Sigmoid colon (tissue), 4 donors: ENCODE data around the gene SSTR1.

Experiments used
- EP300 ChIP-seq, 4 donors: sonication (generic); formaldehyde crosslinking; IDR thresholded peaks; one replicate each; pipeline ENCODE4 v1.6.1; 2017; ENCODE audit warnings: antibody characterized with exemption in 4 of 4
- POLR2A ChIP-seq, 2 donors: fragments of 450-650 bp; IDR thresholded peaks; one replicate each; pipeline ENCODE4 v1.6.1; 2016; ENCODE audit warnings: antibody characterized with exemption in 2 of 2, mild to moderate bottlenecking in 2 of 2, moderate library complexity in 2 of 2
- POLR2AphosphoS5 ChIP-seq, 4 donors: sonication (generic); formaldehyde crosslinking; IDR thresholded peaks; one replicate each; pipeline ENCODE4 v1.6.1; 2017; ENCODE audit warnings: antibody characterized with exemption in 4 of 4
- TF ChIP-seq, protein P1 (sequence below), 4 experiments: fragments of 450-650 bp in 3 of 4; fragments of 200-600 bp in 1 of 4; IDR thresholded peaks; one replicate each; pipeline ENCODE4 v1.5.1; 2016 to 2019; ENCODE audit warnings: antibody characterized with exemption in 4 of 4, mild to moderate bottlenecking in 3 of 4, moderate library complexity in 2 of 4

DNA sequence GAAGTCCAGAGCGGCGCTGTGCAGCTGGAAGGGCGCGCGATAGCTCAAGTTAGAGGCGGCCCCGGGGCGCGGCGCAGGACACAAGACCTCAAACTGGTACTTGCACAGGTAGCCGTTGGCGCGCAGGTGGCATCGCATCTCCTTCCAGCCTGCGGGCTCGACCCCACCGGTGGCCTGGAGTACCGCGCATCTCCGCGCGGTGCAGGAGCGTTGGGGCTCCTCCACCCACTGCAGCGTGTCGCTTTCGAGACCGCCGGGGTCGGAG lies 47.6 kb downstream of the SSTR1 start:
- TF ChIP-seq, protein P1, sequence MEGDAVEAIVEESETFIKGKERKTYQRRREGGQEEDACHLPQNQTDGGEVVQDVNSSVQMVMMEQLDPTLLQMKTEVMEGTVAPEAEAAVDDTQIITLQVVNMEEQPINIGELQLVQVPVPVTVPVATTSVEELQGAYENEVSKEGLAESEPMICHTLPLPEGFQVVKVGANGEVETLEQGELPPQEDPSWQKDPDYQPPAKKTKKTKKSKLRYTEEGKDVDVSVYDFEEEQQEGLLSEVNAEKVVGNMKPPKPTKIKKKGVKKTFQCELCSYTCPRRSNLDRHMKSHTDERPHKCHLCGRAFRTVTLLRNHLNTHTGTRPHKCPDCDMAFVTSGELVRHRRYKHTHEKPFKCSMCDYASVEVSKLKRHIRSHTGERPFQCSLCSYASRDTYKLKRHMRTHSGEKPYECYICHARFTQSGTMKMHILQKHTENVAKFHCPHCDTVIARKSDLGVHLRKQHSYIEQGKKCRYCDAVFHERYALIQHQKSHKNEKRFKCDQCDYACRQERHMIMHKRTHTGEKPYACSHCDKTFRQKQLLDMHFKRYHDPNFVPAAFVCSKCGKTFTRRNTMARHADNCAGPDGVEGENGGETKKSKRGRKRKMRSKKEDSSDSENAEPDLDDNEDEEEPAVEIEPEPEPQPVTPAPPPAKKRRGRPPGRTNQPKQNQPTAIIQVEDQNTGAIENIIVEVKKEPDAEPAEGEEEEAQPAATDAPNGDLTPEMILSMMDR (IDR thresholded peaks at IDR 0.05): no peak
- TF ChIP-seq EP300 (IDR thresholded peaks at IDR 0.05): no peak
- no peak for TF ChIP-seq POLR2AphosphoS5 (IDR thresholded peaks at IDR 0.05)
- no peak for TF ChIP-seq POLR2A (IDR thresholded peaks at IDR 0.05)
